NCI-H510A (cell line): ENCODE data around the gene NAPA.

Source experiments
- DNase-seq: peaks from one replicate; lab custom pipeline; 2025; lab: John Stamatoyannopoulos, UW

The NAPA gene

DNA sequence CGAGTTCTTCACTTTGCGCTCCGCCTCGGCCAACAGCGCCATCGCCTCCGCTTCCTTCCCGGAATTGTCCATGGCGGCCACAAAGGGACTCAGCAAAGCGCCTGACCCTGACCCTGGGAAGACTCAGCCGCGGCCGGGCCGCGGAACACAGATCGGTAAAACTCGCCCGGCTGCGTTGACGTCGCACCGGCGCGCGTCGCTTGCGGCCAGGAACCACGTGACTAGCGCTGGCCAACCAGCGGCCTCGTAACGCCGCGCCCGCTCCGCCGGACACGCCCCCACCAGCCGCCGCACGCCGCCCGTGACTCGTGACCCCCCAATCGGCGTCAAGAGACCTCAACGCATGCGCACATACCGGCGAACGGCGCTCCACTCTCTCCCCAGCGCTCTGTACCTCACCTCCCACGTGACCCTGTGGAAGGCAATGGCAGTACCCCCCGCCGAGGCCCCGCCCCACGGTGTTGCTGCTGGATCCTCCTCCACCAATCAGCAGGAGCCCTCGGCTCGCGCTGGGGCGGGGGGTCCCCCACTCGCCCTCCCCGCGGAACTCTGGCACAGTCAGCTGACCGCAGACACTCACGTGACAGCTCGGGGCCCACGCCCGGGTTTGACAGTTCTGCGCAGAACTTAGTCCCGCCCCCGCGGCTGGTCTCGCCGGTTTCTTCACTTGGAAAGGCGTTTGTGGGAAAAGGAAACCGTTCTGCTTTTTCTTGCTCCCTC is at the start of gene NAPA:
NAPA (minus strand) TSS at position 195 of the 720 bp plus-strand sequence; CDS start at position 72, 123 bp downstream.
- peak; percentile 99 for DNase-seq

DNA sequence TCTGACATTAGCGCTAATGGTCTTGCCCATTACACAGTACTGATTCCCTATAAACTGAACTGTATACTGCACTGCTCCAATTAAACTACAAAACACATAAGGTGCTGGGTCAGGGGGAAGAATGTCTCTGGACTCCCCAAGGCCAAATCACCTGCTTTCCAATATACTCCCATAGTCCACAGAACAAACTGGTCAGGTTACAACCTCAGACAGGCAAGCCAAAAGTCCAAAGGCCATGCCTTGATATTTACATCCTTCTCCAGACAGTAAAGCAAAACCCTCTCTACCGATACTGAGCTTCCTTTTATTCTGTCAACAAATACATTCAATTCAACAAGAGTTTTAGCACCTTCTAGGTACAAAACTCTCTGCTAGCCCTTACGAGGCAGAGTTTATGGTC is 49.2 kb upstream of the NAPA start:
- no peak for DNase-seq

- no peak for DNase-seq
These were observed 46.7 kb upstream of the NAPA start for GRCh38 chr19:47561440-47562057.

- DNase-seq, result no peak
These were observed 46.1 kb upstream of the NAPA start for GRCh38 chr19:47560999-47561398.

- no peak for DNase-seq
These were observed 35.3 kb upstream of the NAPA start for GRCh38 chr19:47550129-47550528.

- peak; percentile 14 for DNase-seq
These were observed 34.5 kb upstream of the NAPA start for GRCh38 chr19:47549261-47549862.

DNA sequence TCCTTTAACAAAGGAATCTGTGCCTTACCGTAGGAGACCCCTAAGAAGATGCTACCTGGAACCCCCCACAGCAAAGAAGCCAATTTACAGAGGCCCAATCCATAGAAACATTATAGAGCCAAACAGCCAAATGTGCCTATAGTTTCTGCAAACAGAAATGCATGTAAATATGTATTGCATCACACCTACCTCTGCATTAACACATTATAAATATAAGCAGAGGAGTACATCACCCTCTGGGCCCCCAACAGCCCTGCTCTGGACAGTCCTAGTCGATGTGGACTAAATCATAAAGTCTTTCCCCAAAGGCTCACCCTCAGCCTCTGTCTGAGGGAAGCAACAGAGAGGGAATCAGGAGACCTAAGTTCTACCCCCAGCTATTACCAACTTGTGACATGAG is 32.3 kb upstream of the NAPA start:
- DNase-seq, result no peak

GRCh38 chr19:47545061-47545948 is 30.4 kb upstream of the NAPA start:
- no peak for DNase-seq

DNA sequence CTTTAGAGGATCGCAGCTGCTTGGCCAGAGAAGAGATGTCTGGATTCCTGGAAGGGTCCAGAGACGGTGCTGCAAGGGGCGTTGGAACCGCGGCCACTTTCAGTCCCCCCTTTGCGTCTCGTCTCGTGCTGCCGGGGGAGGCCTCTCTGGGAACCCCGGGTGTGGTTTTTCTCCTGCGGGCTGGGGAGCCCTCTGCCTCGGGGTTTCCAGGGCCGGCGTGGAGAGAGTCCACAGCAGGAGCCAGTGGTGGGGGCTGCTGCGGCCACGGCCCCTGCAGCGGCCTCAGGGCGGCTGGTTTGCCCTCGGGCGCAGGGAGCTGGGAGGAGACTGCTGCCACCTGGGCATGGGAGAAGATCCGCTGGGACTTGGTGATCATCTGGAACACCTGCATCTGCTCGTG is 29.6 kb upstream of the NAPA start:
- no peak for DNase-seq

DNA sequence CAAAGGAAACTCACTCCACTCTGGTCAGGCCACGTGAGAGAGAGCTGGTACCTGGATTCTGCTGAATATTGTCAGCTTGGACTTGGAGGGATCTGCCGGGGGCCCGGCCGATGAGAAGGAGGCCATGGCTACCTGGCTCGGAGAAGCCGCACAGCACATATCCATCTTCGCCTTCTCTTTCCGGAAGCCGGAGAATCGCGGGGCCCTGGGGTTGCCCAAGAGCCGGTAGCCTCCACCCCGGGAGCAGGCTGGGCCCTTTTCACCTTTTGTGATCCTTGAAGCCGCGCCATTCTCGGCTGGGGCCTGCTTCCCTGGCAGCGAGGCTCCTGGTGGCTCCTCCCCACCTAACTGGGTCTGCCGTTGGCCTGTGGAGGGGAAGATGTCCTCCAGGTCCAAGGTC is 29.2 kb upstream of the NAPA start:
- no peak for DNase-seq

- DNase-seq, result no peak
These were observed 27.2 kb upstream of the NAPA start for GRCh38 chr19:47542030-47542475.

GRCh38 chr19:47541518-47541917 is 26.7 kb upstream of the NAPA start:
- DNase-seq, result no peak

GRCh38 chr19:47540748-47541147 is 25.9 kb upstream of the NAPA start:
- DNase-seq, result no peak

GRCh38 chr19:47539747-47540311 is 25.0 kb upstream of the NAPA start:
- no peak for DNase-seq

DNA sequence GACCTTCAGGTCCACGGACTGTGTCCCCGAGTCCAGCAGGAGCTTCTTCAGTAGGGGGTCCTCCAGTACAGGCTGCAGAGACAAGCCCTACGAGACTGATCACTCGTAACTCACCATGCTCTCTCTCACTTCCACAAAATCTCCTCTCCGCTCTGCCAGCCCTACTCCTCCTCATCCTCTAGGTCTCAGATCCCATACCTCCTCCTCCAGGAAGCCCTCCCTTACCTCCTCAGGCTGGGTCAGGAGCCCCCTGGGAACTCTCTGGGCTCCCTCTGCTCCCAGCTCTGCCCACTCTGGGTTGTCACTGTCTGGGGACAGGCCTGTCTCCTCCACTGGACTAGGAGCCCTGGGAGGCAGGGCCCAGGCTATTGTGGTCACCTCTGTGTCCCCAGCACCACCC is 23.9 kb upstream of the NAPA start:
- no peak for DNase-seq

DNA sequence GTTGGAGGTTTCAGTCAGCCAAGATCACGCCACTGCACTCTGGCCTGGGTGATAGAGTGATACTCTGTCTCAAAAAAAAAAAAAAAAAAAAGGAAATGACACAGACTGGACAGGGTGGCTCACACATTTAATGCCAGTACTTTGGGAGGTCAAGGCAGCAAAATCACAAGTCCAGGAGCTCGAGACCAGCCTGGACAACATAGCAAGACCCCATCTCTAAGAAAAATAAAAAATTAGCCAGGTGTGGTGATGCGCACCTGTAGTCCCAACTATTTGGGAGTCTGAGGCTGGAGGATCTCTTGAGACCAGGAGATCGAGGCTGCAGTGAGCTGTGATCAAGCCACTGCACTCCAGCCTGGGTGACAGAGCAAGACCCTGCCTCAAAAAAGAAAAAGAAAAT is 22.6 kb upstream of the NAPA start:
- no peak for DNase-seq

DNA sequence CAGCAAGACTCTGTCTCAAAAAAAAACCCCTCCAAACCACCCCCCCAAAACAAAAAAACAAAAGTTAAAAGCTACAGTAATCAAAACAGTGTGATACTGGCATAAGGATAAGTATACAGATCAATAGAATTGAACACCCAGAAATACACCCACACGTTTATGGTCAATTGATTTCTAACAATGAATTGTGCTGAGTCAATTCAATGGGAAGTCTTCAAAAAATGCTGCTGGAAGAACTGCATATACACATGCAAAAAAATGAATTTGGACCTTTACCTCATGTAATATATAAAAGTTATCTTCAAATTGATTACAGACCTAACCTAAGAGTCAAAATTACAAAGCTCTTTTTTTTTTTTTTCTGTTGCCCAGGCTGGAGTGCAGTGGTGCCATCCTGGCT is 19.8 kb upstream of the NAPA start:
- no peak for DNase-seq

DNA sequence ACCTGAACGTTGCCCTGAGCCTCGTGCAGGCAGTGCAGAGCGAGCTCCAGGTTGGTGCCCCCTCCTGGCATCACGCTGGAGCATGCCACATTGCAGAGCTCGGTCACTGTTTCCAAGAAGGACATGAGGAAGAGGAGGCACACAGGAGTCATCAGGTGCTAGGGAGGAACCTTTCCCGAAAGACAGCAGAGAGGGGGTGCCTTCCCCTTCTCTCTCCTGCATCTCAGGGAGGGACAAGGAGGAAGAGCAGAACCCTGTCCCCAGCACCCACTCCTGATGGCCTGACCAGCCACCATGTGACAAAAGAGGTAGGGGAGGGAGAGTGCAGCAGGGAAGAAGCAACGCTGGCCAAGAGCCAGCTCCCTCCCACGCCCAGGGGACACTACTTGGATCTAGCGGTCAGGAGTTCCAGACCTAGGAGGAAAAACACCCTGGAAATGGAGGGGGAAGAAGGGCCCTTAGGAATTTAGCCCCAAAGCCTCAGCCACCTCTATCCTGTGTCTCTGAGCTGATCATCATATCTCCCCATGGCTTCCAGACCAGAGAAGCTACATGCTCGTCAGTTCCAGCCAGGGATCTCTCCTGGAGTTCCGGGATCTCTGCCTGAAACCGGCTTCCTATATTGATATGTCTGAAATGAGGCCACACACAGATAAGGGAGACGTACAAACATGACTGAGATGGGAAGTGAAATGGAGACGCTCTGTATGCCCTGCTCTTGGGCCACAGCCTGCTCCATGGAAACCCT is 17.0 kb upstream of the NAPA start:
- no peak for DNase-seq

GRCh38 chr19:47529018-47529742 is 14.3 kb upstream of the NAPA start:
- no peak for DNase-seq

GRCh38 chr19:47526798-47527197 is 11.9 kb upstream of the NAPA start:
- DNase-seq, result no peak

DNA sequence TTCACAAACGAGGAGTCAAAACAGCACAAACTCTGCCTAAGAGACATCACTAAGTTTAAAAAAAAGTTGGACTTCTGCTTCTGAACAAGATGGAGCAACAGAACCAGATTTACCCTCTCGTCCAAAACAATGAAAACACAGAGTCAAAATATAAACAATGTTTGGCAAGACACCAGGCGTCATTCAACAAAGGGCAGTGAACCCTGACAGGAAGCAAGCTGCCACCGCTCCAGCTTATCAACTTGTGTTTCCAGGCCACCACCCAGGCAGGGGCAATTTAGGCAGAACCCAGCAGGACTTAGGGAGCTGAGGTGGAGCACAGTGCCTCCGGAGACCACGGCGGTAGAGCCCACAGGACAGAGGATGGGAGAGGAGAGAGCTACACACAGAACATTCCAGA is 8.6 kb upstream of the NAPA start:
- no peak for DNase-seq
